ENCODE results near the gene ENOX1.

DNA sequence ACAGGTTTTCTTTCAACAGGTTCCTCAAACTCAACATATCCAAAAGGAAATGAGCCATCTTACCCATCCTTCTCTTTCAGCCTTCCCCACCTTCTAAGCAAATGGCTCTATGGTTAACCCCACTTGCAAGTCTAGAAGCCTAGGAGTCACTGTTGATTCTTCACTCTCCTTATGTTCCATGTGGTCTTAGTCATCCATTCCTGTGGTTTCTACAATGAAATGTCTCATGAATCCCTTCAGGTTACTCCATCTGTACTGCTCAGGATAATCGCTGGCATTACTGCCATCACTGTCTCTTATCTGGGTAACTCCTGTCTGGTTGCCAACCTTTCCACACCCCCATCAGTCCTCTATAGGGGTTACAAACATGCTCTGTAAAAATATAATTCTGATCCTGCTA lies 381.3 kb downstream of the ENOX1 start:
- TF ChIP-seq EZH2phosphoT487 (IDR thresholded peaks at IDR 0.05; ENCODE audit: low read depth) = no peak
- TF ChIP-seq, protein P1, sequence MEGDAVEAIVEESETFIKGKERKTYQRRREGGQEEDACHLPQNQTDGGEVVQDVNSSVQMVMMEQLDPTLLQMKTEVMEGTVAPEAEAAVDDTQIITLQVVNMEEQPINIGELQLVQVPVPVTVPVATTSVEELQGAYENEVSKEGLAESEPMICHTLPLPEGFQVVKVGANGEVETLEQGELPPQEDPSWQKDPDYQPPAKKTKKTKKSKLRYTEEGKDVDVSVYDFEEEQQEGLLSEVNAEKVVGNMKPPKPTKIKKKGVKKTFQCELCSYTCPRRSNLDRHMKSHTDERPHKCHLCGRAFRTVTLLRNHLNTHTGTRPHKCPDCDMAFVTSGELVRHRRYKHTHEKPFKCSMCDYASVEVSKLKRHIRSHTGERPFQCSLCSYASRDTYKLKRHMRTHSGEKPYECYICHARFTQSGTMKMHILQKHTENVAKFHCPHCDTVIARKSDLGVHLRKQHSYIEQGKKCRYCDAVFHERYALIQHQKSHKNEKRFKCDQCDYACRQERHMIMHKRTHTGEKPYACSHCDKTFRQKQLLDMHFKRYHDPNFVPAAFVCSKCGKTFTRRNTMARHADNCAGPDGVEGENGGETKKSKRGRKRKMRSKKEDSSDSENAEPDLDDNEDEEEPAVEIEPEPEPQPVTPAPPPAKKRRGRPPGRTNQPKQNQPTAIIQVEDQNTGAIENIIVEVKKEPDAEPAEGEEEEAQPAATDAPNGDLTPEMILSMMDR (IDR thresholded peaks at IDR 0.05; ENCODE audit: low read depth, low read length) = no peak
